Upper lobe of left lung (tissue), 4 donors: ENCODE results near the gene TSGA10.

Experiments
- CTCF ChIP-seq, 6 experiments: fragments of 450-650 bp in 4 of 6; fragments of 200-600 bp in 2 of 6; sonication (generic) in 2 of 6; IDR thresholded peaks; one replicate each; pipeline ENCODE4 v1.5.1; 2016 to 2019; ENCODE audit warnings: antibody characterized with exemption in 6 of 6
- EP300 ChIP-seq, 4 donors: sonication (generic); formaldehyde crosslinking; IDR thresholded peaks; one replicate each; pipeline ENCODE4 v1.5.1; 2017; ENCODE audit warnings: antibody characterized with exemption in 4 of 4, control low read depth in 2 of 4
- POLR2A ChIP-seq, 4 donors: fragments of 450-650 bp; IDR thresholded peaks; one replicate each; pipeline ENCODE4 v1.5.1; 2016 to 2017; ENCODE audit warnings: antibody characterized with exemption in 4 of 4, mild to moderate bottlenecking in 2 of 4
- POLR2AphosphoS5 ChIP-seq, 2 donors: sonication (generic); formaldehyde crosslinking; IDR thresholded peaks; one replicate each; pipeline ENCODE4 v1.5.1; 2017; ENCODE audit warnings: antibody characterized with exemption in 2 of 2

- TF ChIP-seq CTCF (IDR thresholded peaks at IDR 0.05) = no peak
- TF ChIP-seq POLR2A (IDR thresholded peaks at IDR 0.05) = no peak
- no peak for TF ChIP-seq POLR2AphosphoS5 (IDR thresholded peaks at IDR 0.05)
- TF ChIP-seq EP300 (IDR thresholded peaks at IDR 0.05) = no peak
Measured at GRCh38 chr2:99081891-99082290, 72.9 kb downstream of the TSGA10 start.
